NCI-H69 (cell line): Measurements from ENCODE around the gene ANKRD55.
"Not testable (repeated sequence)": the region's sequence is repeated elsewhere in the genome, so short reads cannot be mapped to it uniquely, and the experiment has no call there.

ENCODE experiments used
- DNase-seq: peaks from one replicate; lab custom pipeline; 2025; lab: John Stamatoyannopoulos, UW

ANKRD55 gene

DNA sequence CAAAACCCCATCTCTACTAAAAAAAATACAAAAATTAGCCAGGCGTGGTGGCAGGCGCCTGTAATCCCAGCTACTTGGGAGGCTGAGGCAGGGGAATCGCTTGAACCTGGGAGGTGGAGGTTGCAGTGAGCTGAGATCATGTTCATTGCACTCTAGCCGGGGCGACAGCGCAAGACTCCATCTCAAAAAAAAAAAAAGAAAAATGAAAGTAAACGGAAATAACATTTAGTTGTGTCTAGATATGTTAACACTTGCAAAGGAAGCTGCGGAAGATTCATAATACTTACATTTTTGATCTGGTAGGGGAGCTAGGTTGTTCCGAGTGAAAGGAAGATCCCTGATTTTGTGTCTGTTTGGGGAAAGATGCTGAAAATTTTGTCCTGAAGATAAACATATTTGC lies 130.9 kb downstream of the ANKRD55 start:
- DNase-seq, result not testable (repeated sequence)

GRCh38 chr5:56101180-56101579 lies 131.9 kb downstream of the ANKRD55 start:
- DNase-seq, result no peak

GRCh38 chr5:56100439-56101176 lies 132.5 kb downstream of the ANKRD55 start:
- no peak for DNase-seq

DNA sequence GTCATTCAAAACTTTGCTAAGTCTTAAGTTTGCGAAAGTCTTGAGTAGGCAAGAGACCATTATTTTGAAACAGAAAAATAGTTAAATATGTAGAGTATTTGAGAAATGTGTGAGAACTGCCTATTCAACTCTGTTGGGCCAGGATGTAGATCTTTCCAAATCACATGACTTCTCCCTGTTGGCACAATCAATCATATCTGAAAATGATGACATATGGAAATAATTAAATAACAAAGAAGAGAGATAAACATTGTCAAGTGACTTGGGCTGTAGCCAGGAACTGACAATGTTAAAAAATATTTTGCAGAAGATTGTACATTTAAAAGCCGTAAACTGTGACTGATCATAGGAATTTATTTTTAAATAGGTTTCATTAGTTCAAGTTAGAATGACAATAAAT lies 133.8 kb downstream of the ANKRD55 start:
- no peak for DNase-seq

DNA sequence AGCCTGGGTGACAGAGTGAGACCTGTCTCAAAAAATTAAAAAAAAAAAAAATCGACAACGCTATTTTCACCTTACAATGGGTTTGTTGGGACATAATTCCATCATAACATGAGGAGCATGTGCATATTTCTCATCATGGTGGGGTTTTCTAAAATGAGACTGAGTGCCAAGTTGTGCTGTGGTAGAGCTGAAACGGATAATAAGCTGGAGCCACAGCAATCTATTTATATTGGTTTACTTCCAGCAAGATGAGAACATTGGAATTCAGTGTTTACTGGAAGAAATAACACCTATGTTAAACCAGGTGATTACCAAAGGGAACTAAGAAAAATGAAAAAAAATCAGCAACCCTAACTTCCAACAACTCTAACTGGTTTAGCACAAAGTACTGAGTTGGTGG lies 136.1 kb downstream of the ANKRD55 start:
- DNase-seq, result no peak

GRCh38 chr5:56095579-56096102 lies 137.5 kb downstream of the ANKRD55 start:
- no peak for DNase-seq

DNA sequence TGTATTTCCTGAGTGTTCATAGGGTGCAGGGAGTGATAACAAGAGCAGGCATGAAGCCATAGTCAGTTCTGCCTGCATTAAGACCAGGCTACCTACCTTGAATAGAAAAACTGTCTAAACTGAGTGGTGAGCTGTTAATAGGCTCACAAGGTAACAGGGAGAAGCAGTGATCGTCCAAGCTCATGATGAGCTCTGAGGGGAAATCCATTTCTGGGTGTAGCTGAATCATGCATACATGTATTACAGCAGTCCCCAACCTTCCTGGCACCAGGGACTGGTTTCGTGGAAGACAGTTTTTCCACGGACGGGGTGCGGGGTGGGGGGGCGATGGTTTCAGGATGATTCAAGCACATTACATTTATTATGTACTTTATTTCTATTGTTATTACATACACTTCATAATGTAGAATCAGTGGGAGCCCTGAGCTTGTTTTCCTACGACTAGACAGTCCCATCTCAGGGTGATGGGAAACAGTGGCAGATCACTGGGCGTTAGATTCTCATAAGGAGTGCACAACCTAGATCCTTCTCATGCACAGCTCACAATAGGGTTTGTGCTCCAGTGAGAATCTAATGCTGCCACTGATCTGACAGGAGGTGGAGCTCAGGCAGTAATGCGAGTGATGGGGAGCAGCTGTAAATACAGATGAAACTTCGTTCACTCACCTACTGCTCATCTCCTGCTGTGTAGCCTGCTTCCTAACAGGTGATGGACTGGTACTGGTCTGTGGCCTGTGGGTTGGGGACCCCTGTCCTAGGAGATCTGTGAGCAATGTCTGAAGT lies 138.4 kb downstream of the ANKRD55 start:
- DNase-seq, result no peak

- no peak for DNase-seq
These were observed 139.2 kb downstream of the ANKRD55 start for GRCh38 chr5:56093970-56094369.

DNA sequence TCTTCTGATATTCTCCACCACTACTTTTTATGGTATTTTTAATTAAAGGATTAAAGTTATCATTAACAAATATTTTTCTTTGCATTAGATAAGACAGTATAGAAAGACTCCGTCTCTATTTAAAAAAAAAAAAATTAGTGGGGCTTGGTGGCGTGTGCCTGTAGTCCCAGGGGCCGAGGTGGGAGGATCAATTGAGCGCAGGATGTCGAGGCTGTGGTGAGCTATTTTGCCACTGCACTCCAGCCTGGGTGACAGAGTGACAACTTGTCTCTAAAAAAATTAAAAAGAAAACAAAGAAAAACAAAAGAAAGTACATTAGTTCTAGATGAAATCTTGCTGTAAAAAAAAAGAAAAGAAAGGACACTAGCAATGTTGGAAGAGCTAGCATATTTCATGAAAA lies 141.0 kb downstream of the ANKRD55 start:
- DNase-seq, result no peak

DNA sequence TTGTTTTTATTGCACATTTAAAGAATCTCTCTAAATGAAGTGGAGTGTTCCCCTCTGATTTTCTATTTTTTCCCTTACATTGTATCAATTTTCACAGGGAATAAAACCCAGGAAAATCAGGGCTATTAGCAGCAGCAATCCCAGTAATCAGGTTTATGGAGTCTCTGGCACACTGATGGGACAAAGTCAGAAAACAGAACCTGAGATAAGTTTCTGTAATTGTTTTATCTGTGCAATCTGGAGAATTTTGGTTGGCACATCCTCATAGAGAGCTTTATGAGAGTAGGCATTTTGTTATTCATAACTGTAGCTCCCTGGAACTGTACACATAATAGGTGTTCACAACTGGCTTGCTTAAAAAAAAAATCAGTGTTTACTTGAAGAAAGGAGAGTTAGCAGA lies 141.5 kb downstream of the ANKRD55 start:
- no peak for DNase-seq

DNA sequence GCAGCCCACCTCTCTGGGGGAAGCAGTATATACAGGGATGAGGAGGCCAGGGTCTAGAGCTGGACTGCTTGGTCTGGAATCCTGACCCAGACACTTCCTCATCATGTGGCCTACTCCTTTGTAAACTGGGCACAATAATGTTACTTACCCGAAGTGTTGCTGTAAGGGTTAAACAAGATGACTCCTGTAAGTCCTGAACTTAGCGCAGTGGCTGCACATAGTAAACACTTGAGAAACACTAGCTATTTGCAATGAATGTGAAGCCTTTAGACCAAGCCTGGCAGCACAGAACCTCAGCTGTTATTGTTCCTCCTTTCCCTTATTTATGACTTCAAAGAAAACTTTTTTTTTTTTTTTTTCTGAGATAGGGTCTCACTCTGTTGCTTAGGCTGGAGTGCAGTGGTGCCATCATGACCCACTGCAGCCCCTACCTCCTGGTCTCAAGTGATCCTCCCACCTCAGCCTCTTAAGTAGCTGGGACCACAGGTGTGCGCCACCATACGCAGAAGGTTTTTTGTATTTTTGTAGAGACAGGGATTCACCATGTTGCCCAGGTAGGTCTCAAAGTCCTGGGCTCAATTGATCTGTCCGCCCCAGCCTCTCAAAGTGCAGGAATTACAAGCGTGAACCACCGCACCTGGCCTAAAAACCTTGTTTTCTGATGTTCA lies 142.2 kb downstream of the ANKRD55 start:
- no peak for DNase-seq

DNA sequence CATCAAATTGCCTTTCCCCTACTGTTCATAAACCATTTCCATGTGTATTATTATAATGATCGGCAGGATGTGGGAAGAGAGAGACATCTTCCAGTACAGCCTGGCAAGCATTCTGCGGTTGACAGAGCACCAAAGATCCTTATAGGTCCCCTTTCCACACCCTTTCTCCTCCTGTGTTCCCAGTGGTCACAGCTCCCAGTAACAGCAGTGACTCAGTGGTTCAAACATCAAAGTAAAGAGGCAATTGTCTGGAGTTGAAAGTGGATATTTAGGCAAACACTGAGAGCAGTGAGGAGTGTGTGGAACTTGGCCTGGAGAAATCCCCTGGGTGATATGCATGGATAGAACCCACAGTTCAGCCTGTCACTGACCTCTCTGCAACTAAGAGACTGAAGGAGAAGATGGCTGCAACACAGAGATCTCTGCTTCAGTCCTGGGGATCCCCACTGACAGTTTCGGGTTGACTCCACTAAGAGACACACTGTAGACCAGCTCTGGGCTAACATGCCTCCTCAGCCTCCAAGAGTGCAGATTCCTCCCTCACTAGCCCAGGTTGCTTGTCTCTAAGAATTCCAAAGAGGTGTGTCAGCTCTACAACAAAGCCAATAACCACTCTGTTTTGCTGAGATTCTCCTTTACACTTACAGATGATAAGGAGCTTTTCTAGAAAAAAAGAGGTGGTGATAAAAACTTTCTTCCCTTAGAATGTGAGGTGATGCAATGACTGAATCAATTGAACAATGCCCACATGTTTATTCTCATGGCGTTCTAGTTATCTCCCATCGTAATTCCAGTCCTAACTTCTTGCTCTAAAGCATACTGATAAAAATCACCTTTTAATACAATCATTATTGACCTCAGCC lies 143.9 kb downstream of the ANKRD55 start:
- DNase-seq, result no peak

DNA sequence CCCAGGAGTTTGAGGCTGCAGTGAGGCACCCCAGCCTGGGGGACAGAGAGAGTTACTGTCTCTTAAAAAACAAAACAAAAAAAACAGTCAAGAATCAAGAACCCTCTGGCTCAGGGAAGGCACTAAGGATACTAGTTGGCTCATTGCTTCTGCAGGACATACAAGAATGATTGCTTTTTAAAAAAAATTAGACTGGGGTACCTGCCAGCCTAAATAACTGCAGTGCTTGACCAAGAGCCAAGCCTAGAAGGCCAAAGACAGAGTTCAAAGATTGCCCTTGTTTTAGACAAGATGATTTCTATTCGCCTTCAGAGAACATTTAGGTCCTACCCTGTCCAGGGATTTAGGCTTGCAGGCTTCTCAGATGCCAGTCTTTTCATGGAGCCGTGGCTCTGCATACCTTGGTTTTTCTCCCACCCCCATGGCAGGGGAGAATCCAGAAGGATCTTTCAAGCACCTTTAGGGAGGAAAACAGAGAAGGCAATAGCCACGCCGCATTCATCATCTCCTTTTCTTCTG lies 144.6 kb downstream of the ANKRD55 start:
- no peak for DNase-seq

GRCh38 chr5:56085193-56085592 lies 147.9 kb downstream of the ANKRD55 start:
- no peak for DNase-seq

- no peak for DNase-seq
These were observed 149.8 kb downstream of the ANKRD55 start for GRCh38 chr5:56083286-56083854.

DNA sequence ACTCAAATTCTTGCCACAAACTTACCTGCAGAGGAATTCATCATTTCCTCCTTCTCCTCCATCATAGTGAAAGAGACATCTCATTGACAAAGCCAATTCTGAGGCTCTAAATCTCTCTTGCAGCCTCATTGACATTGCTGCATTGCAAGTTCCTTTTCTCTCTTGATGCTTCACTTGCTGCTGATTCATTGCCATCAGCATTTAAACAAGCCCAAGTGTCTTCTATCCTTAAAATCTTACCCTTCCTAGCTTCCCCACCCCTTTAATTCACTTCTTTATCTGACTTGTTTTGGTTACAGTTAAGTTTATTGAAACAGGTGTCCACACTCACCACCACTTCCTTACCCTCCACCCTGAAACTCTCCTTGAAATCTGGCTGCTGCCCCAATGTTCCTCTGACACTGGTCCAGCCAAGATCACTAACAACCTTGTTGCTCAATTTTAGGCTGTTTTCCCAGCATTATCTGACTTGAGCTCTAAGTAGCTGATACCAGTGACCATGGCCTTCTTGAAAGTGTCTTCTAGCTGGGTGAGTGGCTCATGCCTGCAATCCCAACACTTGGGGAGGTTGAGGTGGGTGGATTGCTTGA lies 152.0 kb downstream of the ANKRD55 start:
- DNase-seq, result not testable (repeated sequence)

DNA sequence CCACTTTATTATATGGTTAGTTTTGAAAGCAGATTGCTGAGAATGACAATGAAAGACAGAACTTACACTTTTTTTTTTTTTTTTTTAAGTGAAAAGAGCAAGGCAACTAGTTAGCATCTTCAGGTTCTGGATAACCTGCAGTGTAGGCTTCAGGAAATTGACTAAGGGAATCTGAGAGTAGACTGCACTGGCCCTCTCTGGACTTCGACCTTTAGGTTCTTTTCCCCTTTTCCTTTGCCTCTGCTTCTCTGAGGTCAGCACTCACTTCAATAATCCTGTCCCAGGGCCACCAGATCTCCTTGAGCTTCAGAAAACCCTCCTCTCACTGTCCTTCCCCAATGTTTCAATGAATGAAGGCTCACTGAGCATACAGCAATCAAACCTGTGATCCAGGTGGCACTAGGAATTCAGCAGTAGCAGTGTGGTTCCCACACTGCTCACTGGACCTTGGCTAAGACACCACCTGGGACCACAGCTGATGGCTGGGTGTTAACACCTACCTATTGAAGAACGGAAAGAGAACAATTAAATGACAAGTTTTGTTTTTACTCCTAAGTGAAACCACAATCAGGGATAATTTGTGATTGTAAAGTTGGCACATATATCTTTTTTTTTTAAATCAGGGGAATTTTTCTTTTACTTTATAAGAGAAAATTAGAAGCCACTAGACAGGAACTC lies 152.6 kb downstream of the ANKRD55 start:
- no peak for DNase-seq

GRCh38 chr5:56079157-56079500 lies 154.0 kb downstream of the ANKRD55 start:
- DNase-seq, result not testable (repeated sequence)

- no peak for DNase-seq
These were observed 154.6 kb downstream of the ANKRD55 start for GRCh38 chr5:56078278-56079156.
